ENCODE data around the gene CTNNBL1. TPM values are rescaled to one million over a fixed set of nuclear protein-coding genes. Genes with fewer than 3 reads are reported as not detected.
"Not testable (repeated sequence)": the region's sequence is repeated elsewhere in the genome, so short reads cannot be mapped to it uniquely, and the experiment has no call there.

The CTNNBL1 gene
- total RNA-seq, 4 donors from 2014 or later, result 11.5 to 57.2 (median 35.2) TPM

- Histone ChIP-seq H3K4me1 (peaks cover 0 to 7% of the 10 kb centered on the region in 2 donors), H3K4me3 (no peak overlapping the region)
- intact Hi-C loops (cut with DNase I; ENCODE audit: low total_unique reads), result no loop called here
These were observed 2.0 kb downstream of the CTNNBL1 start for GRCh38 chr20:37695684-37696342.

GRCh38 chr20:37697314-37697713 lies 3.5 kb downstream of the CTNNBL1 start:
- Histone ChIP-seq H3K27ac (no peak overlapping the region), H3K4me3 (no peak overlapping the region), H3K9me3 (no peaks in the 10 kb centered on the region), H3K4me1 (peaks cover 0 to 7% of the 10 kb centered on the region in 2 donors), H3K27me3 (no peaks in the 10 kb centered on the region), H3K36me3 (no peaks in the 10 kb centered on the region)
- no peak for TF ChIP-seq CTCF (IDR thresholded peaks at IDR 0.05)
- no peak for TF ChIP-seq POLR2A (IDR thresholded peaks at IDR 0.05)
- DNase-seq, result no peak
- intact Hi-C loops (cut with DNase I; ENCODE audit: low total_unique reads), result no loop called here

More at GRCh38 chr20:37695684-37696342, 2.0 kb downstream of the CTNNBL1 start:
- Histone ChIP-seq H3K9me3 (no peaks in the 10 kb centered on the region), H3K27ac (no peak overlapping the region), H3K27me3 (no peaks in the 10 kb centered on the region), H3K36me3 (no peaks in the 10 kb centered on the region)
- DNase-seq, result no peak
- no peak for TF ChIP-seq CTCF (IDR thresholded peaks at IDR 0.05)
- TF ChIP-seq POLR2A (IDR thresholded peaks at IDR 0.05), result no peak

- no peak for DNase-seq
- H3K27ac ChIP-seq, result no peak overlapping the region
- TF ChIP-seq CTCF (IDR thresholded peaks at IDR 0.05), result no peak
- no peak for TF ChIP-seq POLR2A (IDR thresholded peaks at IDR 0.05)
- H3K4me3 ChIP-seq, result no peak overlapping the region
- no peaks in the 10 kb centered on the region for H3K36me3 ChIP-seq
- H3K9me3 ChIP-seq, result no peaks in the 10 kb centered on the region
- peaks cover 0 to 7% of the 10 kb centered on the region in 2 donors for H3K4me1 ChIP-seq
- intact Hi-C loops (cut with DNase I; ENCODE audit: low total_unique reads), result no loop called here
- H3K27me3 ChIP-seq, result no peaks in the 10 kb centered on the region
These were observed 5.4 kb downstream of the CTNNBL1 start for GRCh38 chr20:37699202-37699601.

- TF ChIP-seq CTCF (IDR thresholded peaks at IDR 0.05) (no peak), POLR2A (IDR thresholded peaks at IDR 0.05) (no peak)
- Histone ChIP-seq H3K9me3 (no peaks in the 10 kb centered on the region), H3K4me1 (peaks cover 0 to 7% of the 10 kb centered on the region in 2 donors), H3K4me3 (no peak overlapping the region), H3K27ac (no peak overlapping the region), H3K27me3 (no peaks in the 10 kb centered on the region), H3K36me3 (no peaks in the 10 kb centered on the region)
- no peak for DNase-seq
- intact Hi-C loops (cut with DNase I; ENCODE audit: low total_unique reads), result no loop called here
These were observed 6.5 kb downstream of the CTNNBL1 start for GRCh38 chr20:37700301-37700700.

GRCh38 chr20:37701676-37702075 lies 7.8 kb downstream of the CTNNBL1 start:
- H3K4me3 ChIP-seq; H3K27ac ChIP-seq; H3K36me3 ChIP-seq; H3K27me3 ChIP-seq; H3K9me3 ChIP-seq; intact Hi-C loops (cut with DNase I; ENCODE audit: low total_unique reads); H3K4me1 ChIP-seq; DNase-seq: not testable (repeated sequence)

Measured in uterus (tissue), 4 donors.